ENCODE results near the gene KCNMA1. TPM values are rescaled to one million over a fixed set of nuclear protein-coding genes. Genes with fewer than 3 reads are reported as not detected.

Gene KCNMA1
- total RNA-seq, 3 donors from 2014 or later, result 13.6 to 37.8 (median 15.1) TPM

DNA sequence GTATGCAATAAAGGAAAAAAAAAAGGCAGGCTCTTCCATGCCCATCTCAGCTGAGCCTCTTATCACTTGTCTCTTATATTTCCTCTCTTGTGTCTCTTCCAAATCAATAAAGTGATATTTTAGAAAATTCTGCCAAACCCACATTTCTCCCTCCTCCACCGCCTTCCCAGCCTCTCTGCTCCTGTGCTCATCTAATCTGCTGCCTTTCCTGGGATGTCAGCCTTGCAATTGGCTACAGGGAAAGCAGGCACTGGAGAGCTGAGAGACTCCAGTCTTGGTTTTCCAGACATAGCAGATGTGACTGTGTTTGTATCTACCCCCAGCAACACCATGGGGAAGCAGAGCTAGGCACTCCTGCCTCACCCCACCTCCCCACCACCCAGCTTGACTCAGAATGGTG is 298.4 kb downstream of the KCNMA1 start:
- Histone ChIP-seq H3K27ac (no peak overlapping the region), H3K36me3 (no peaks in the 10 kb centered on the region), H3K4me1 (no peaks in the 10 kb centered on the region), H3K4me3 (no peak overlapping the region), H3K27me3 (no peaks in the 10 kb centered on the region), H3K9me3 (peaks cover 5 to 7% of the 10 kb centered on the region in 2 donors)
- TF ChIP-seq CTCF (IDR thresholded peaks at IDR 0.05), result no peak
- TF ChIP-seq POLR2A (IDR thresholded peaks at IDR 0.05), result no peak
- TF ChIP-seq POLR2AphosphoS5 (IDR thresholded peaks at IDR 0.05), result no peak
- intact Hi-C loops (cut with DNase I; ENCODE audit: low total_unique reads), result no loop called here
- no peak for DNase-seq (ENCODE audit: low spot score in 2 of 2)

GRCh38 chr10:77338143-77338542 is 299.5 kb downstream of the KCNMA1 start:
- no peaks in the 10 kb centered on the region for H3K36me3 ChIP-seq
- no peak overlapping the region for H3K27ac ChIP-seq
- no peak overlapping the region for H3K4me3 ChIP-seq
- DNase-seq (ENCODE audit: low spot score in 2 of 2), result no peak
- H3K27me3 ChIP-seq, result no peaks in the 10 kb centered on the region
- peaks cover 5 to 7% of the 10 kb centered on the region in 2 donors for H3K9me3 ChIP-seq
- intact Hi-C loops (cut with DNase I; ENCODE audit: low total_unique reads), result no loop called here
- TF ChIP-seq POLR2AphosphoS5 (IDR thresholded peaks at IDR 0.05), result no peak
- H3K4me1 ChIP-seq, result no peaks in the 10 kb centered on the region

DNA sequence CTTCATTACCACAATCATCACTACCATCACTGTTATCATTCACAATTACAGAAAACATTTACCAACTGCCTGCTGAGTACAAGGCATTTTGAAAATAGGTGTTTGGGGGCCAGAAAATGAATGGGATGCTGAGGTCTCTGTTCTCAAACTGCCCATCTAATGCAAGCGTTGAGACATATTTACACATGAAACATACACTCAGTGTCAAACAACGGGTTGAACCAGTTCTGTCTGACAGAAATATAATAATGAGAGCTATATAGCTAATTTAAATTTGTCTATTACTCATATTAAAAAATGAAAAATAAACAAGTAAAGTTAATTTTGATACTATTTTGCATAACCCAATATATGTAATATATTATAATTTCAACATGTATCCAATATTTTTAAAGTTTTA is 303.1 kb downstream of the KCNMA1 start:
- no peak overlapping the region for H3K4me3 ChIP-seq
- TF ChIP-seq POLR2A (IDR thresholded peaks at IDR 0.05) (no peak), CTCF (IDR thresholded peaks at IDR 0.05) (no peak), POLR2AphosphoS5 (IDR thresholded peaks at IDR 0.05) (no peak)
- intact Hi-C loops (cut with DNase I; ENCODE audit: low total_unique reads), result no loop called here
- no peaks in the 10 kb centered on the region for H3K4me1 ChIP-seq
- H3K9me3 ChIP-seq, result peaks cover 3 to 4% of the 10 kb centered on the region in 2 donors
- no peaks in the 10 kb centered on the region for H3K27me3 ChIP-seq
- no peak for DNase-seq (ENCODE audit: low spot score in 2 of 2)
- H3K27ac ChIP-seq, result no peak overlapping the region
- no peaks in the 10 kb centered on the region for H3K36me3 ChIP-seq

DNA sequence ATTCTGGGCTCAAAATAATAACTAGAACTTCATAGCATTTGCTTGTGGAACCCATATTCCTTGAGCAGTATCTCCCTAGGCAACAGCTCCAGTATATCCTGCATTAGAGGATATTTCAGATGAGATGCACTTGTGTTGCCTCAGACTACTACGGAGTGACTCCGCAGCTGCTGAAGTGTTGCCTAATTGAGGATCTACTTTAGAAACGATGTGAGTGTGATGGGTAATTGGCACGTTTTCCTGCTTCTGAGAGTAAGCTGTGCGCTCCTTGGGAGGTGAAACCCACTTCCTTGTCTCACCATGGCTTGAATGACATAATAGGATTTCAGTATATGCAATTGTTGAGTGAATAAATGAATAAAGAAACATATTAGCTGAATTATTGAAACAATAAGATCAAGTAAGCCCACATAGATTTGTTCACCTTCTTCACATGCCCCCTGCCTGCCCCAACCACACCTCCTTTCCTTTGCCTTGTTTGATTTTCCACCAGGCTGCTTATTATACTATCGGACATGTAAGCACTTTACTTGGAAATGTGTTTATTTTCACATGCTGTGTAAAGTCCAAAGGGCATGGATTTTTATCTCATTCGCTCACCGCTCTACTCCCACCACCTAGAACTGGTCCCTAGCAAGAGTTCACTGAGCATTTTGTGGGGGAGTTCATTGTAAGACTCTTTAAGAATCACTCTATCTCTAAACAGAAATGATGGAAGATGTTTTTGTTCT is 303.8 kb downstream of the KCNMA1 start:
- Histone ChIP-seq H3K4me3 (no peak overlapping the region), H3K9me3 (no peaks in the 10 kb centered on the region), H3K27ac (no peak overlapping the region), H3K4me1 (no peaks in the 10 kb centered on the region), H3K27me3 (no peaks in the 10 kb centered on the region), H3K36me3 (no peaks in the 10 kb centered on the region)
- intact Hi-C loops (cut with DNase I; ENCODE audit: low total_unique reads), result no loop called here
- no peak for DNase-seq (ENCODE audit: low spot score in 2 of 2)
- TF ChIP-seq POLR2AphosphoS5 (IDR thresholded peaks at IDR 0.05) (no peak), CTCF (IDR thresholded peaks at IDR 0.05) (no peak), POLR2A (IDR thresholded peaks at IDR 0.05) (no peak)

DNA sequence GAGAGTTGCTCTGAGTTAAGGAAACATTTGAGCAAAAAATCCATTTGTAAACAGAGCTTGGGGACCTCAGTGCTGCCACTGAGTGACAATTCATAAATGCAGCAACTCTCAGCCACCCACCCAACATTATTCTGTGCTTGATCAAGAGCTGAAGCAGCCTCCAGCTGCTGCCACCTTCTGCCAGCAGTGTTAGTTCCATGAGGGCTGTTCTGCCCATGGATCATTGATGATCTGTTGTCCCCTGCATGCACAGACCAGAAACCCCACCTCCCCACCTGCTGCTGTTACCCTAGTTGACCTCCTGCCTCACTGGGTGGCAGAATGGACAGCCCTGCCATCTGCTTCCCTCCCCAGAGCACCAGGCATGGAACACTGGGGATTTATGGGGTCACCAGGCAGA is 305.4 kb downstream of the KCNMA1 start:
- Histone ChIP-seq H3K4me1 (no peaks in the 10 kb centered on the region), H3K4me3 (no peak overlapping the region), H3K9me3 (no peaks in the 10 kb centered on the region), H3K27me3 (no peaks in the 10 kb centered on the region), H3K36me3 (no peaks in the 10 kb centered on the region), H3K27ac (no peak overlapping the region)
- intact Hi-C loops (cut with DNase I; ENCODE audit: low total_unique reads), result no loop called here
- no peak for DNase-seq (ENCODE audit: low spot score in 2 of 2)
- no peak for TF ChIP-seq POLR2A (IDR thresholded peaks at IDR 0.05)
- TF ChIP-seq CTCF (IDR thresholded peaks at IDR 0.05), result no peak
- TF ChIP-seq POLR2AphosphoS5 (IDR thresholded peaks at IDR 0.05), result no peak
